ENCODE measurements around the gene PBX3.

The PBX3 gene

GRCh38 chr9:125902831-125903512, 155.8 kb downstream of the PBX3 start:
- no peak for FAIRE-seq
- no peak for DNase-seq (ENCODE audit: low spot score)

GRCh38 chr9:125904155-125904851, 157.1 kb downstream of the PBX3 start:
- FAIRE-seq (no peak), DNase-seq (ENCODE audit: low spot score) (no peak)

GRCh38 chr9:125906144-125906543, 159.0 kb downstream of the PBX3 start:
- FAIRE-seq (no peak), DNase-seq (ENCODE audit: low spot score) (no peak)

GRCh38 chr9:125906893-125907292, 159.7 kb downstream of the PBX3 start:
- DNase-seq (ENCODE audit: low spot score) (no peak), FAIRE-seq (no peak)

GRCh38 chr9:125908136-125908535, 161.0 kb downstream of the PBX3 start:
- FAIRE-seq = no peak
- DNase-seq (ENCODE audit: low spot score) = no peak

GRCh38 chr9:125908966-125909365, 161.8 kb downstream of the PBX3 start:
- no peak for FAIRE-seq

GRCh38 chr9:125909459-125909858, 162.3 kb downstream of the PBX3 start:
- FAIRE-seq (no peak), DNase-seq (ENCODE audit: low spot score) (no peak)

More at GRCh38 chr9:125908966-125909365, 161.8 kb downstream of the PBX3 start:
- DNase-seq (ENCODE audit: low spot score) = no peak

GRCh38 chr9:125910286-125910685, 163.1 kb downstream of the PBX3 start:
- FAIRE-seq = no peak
- no peak for DNase-seq (ENCODE audit: low spot score)

GRCh38 chr9:125911861-125912644, 164.9 kb downstream of the PBX3 start:
- DNase-seq (ENCODE audit: low spot score) = peak; percentile 63
- FAIRE-seq = peak; percentile 87

- FAIRE-seq = peak; percentile 54
- DNase-seq (ENCODE audit: low spot score) = no peak
Measured at GRCh38 chr9:125912667-125913066, 165.5 kb downstream of the PBX3 start.

- no peak for DNase-seq (ENCODE audit: low spot score)
- no peak for FAIRE-seq
Measured at GRCh38 chr9:125913551-125913950, 166.4 kb downstream of the PBX3 start.

GRCh38 chr9:125914411-125914810, 167.2 kb downstream of the PBX3 start:
- no peak for FAIRE-seq
- no peak for DNase-seq (ENCODE audit: low spot score)

GRCh38 chr9:125915606-125916005, 168.4 kb downstream of the PBX3 start:
- FAIRE-seq (no peak), DNase-seq (ENCODE audit: low spot score) (no peak)

GRCh38 chr9:125919565-125919964, 172.4 kb downstream of the PBX3 start:
- DNase-seq (ENCODE audit: low spot score) (no peak), FAIRE-seq (no peak)

- FAIRE-seq = no peak
Measured at GRCh38 chr9:125920402-125920801, 173.2 kb downstream of the PBX3 start.

GRCh38 chr9:125922854-125923253, 175.7 kb downstream of the PBX3 start:
- FAIRE-seq (no peak), DNase-seq (ENCODE audit: low spot score) (no peak)

More at GRCh38 chr9:125920402-125920801, 173.2 kb downstream of the PBX3 start:
- DNase-seq (ENCODE audit: low spot score) = no peak

- DNase-seq (ENCODE audit: low spot score) (no peak), FAIRE-seq (no peak)
Measured at GRCh38 chr9:125924351-125924750, 177.2 kb downstream of the PBX3 start.

GRCh38 chr9:125926936-125927335, 179.8 kb downstream of the PBX3 start:
- no peak for FAIRE-seq

GRCh38 chr9:125929846-125930245, 182.7 kb downstream of the PBX3 start:
- FAIRE-seq (peak; percentile 15), DNase-seq (ENCODE audit: low spot score) (no peak)

More at GRCh38 chr9:125926936-125927335, 179.8 kb downstream of the PBX3 start:
- no peak for DNase-seq (ENCODE audit: low spot score)

GRCh38 chr9:125931211-125931610, 184.0 kb downstream of the PBX3 start:
- FAIRE-seq = peak; percentile 87
- peak; percentile 58 for DNase-seq (ENCODE audit: low spot score)

- peak; percentile 98 for DNase-seq (ENCODE audit: low spot score)
- FAIRE-seq = peak; percentile 99
Measured at GRCh38 chr9:125932012-125932411, 184.8 kb downstream of the PBX3 start.
